ENCODE measurements around the gene ADGRG3.

ADGRG3 gene

GRCh38 chr16:57632568-57632967, 35.5 kb upstream of the ADGRG3 start:
- DNase-seq = no peak
- H3K27ac ChIP-seq (ENCODE audit: insufficient read depth, low read length, poor library complexity, severe bottlenecking) = no peak overlapping the region
- H3K36me3 ChIP-seq (ENCODE audit: control insufficient read depth, insufficient read depth, low read length) = no peaks in the 10 kb centered on the region
- no peaks in the 10 kb centered on the region for H3K4me1 ChIP-seq (ENCODE audit: control insufficient read depth, insufficient read depth, low read length, poor library complexity, severe bottlenecking)
- no peaks in the 10 kb centered on the region for H3K9me3 ChIP-seq (ENCODE audit: control insufficient read depth, low read length)
- no peak overlapping the region for H3K4me3 ChIP-seq (ENCODE audit: insufficient read depth, low read depth, low read length, poor library complexity, severe bottlenecking)
- peaks cover 12% of the 10 kb centered on the region for H3K27me3 ChIP-seq (replicated peaks; ENCODE audit: control insufficient read depth, insufficient read depth, low read length, poor library complexity, severe bottlenecking)

DNA sequence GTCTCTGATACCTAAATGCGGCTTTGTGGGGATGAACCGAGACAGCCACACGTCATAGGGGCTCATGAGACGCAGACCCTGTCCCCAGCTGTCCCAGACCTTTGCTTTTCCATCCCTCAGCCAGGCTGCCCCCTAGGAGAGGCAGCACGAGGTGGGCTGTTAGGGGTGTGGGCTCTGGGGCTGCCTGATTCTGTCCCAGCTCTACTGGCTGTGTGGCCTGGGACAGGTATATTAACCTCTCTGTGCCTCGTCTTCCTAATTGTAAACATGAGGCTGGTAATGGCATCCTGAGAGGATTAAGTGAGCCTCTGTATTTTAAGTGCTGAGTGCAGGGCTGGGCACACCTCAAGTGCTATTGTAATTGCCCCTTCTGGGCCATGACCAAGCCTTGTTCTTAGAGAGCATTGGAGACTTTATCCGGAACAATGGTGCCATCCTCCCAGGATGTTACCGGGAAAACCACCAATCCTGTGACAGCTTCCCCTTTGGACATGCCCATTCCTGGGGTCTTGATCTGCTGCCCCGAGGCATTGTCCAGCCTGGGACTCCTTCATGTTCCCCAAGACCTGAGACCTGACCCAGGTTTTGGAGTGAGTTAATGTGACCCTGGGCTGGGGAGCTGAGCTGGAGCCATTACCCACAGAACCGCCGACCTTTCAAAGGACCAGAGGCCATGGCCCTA, 34.6 kb upstream of the ADGRG3 start:
- DNase-seq = no peak
- no peak overlapping the region for H3K4me3 ChIP-seq (ENCODE audit: insufficient read depth, low read depth, low read length, poor library complexity, severe bottlenecking)
- no peaks in the 10 kb centered on the region for H3K36me3 ChIP-seq (ENCODE audit: control insufficient read depth, insufficient read depth, low read length)
- peaks cover 12% of the 10 kb centered on the region for H3K27me3 ChIP-seq (replicated peaks; ENCODE audit: control insufficient read depth, insufficient read depth, low read length, poor library complexity, severe bottlenecking)
- H3K9me3 ChIP-seq (ENCODE audit: control insufficient read depth, low read length) = no peaks in the 10 kb centered on the region
- no peaks in the 10 kb centered on the region for H3K4me1 ChIP-seq (ENCODE audit: control insufficient read depth, insufficient read depth, low read length, poor library complexity, severe bottlenecking)
- no peak overlapping the region for H3K27ac ChIP-seq (ENCODE audit: insufficient read depth, low read length, poor library complexity, severe bottlenecking)

- DNase-seq = no peak
- no peaks in the 10 kb centered on the region for H3K36me3 ChIP-seq (ENCODE audit: control insufficient read depth, insufficient read depth, low read length)
- no peaks in the 10 kb centered on the region for H3K9me3 ChIP-seq (ENCODE audit: control insufficient read depth, low read length)
- H3K4me1 ChIP-seq (ENCODE audit: control insufficient read depth, insufficient read depth, low read length, poor library complexity, severe bottlenecking) = no peaks in the 10 kb centered on the region
- no peak overlapping the region for H3K4me3 ChIP-seq (ENCODE audit: insufficient read depth, low read depth, low read length, poor library complexity, severe bottlenecking)
- no peak overlapping the region for H3K27ac ChIP-seq (ENCODE audit: insufficient read depth, low read length, poor library complexity, severe bottlenecking)
- peaks cover 9% of the 10 kb centered on the region for H3K27me3 ChIP-seq (replicated peaks; ENCODE audit: control insufficient read depth, insufficient read depth, low read length, poor library complexity, severe bottlenecking)
Measured at GRCh38 chr16:57634171-57634570, 33.9 kb upstream of the ADGRG3 start.

DNA sequence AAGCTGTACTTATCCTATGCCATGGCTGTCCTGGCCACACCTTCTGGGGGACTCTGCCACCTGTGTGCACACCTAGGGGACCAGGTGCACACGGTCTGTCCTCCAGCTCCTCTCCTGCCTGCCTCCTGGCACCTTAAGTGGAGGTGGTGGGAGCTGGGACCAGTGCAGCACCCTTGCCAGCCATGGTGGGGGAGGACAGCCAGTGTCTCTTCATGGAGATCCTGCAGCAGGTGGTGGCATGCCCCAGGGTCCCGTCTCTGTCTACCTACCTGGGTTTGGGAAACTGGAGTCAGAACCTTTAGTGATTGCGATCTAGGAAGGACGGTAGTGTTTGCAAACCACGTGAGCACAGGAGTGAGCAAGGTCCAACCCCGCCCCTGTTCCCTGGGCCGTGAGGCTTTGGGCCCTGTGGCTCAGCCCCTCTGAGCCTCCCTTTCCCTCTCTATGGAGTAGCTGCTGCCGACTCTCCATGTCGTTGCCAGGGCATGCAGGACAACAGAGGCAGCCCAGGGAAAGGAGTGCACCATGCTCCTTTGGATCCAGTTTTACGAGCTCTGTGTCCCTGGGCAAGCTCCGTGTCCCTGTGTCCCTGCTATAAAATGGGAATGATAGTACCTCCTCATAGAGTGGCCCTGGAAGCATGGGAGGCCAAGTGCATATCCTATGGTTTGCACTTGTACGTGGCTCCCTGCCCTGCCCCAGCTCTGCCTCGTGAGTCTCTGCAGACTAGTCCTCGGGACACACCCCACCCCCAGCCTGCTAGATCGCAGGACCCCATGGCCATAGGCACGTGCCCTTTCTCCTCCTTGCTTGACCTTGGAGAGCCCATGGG, 32.6 kb upstream of the ADGRG3 start:
- H3K4me3 ChIP-seq (ENCODE audit: insufficient read depth, low read depth, low read length, poor library complexity, severe bottlenecking) = no peak overlapping the region
- no peaks in the 10 kb centered on the region for H3K27me3 ChIP-seq (replicated peaks; ENCODE audit: control insufficient read depth, insufficient read depth, low read length, poor library complexity, severe bottlenecking)
- H3K9me3 ChIP-seq (ENCODE audit: control insufficient read depth, low read length) = no peaks in the 10 kb centered on the region
- no peaks in the 10 kb centered on the region for H3K36me3 ChIP-seq (ENCODE audit: control insufficient read depth, insufficient read depth, low read length)
- no peaks in the 10 kb centered on the region for H3K4me1 ChIP-seq (ENCODE audit: control insufficient read depth, insufficient read depth, low read length, poor library complexity, severe bottlenecking)
- DNase-seq = no peak
- no peak overlapping the region for H3K27ac ChIP-seq (ENCODE audit: insufficient read depth, low read length, poor library complexity, severe bottlenecking)

- H3K4me3 ChIP-seq (ENCODE audit: insufficient read depth, low read depth, low read length, poor library complexity, severe bottlenecking) = no peak overlapping the region
- H3K4me1 ChIP-seq (ENCODE audit: control insufficient read depth, insufficient read depth, low read length, poor library complexity, severe bottlenecking) = no peaks in the 10 kb centered on the region
- H3K9me3 ChIP-seq (ENCODE audit: control insufficient read depth, low read length) = no peaks in the 10 kb centered on the region
- no peaks in the 10 kb centered on the region for H3K36me3 ChIP-seq (ENCODE audit: control insufficient read depth, insufficient read depth, low read length)
- no peak for DNase-seq
- H3K27me3 ChIP-seq (replicated peaks; ENCODE audit: control insufficient read depth, insufficient read depth, low read length, poor library complexity, severe bottlenecking) = no peaks in the 10 kb centered on the region
- H3K27ac ChIP-seq (ENCODE audit: insufficient read depth, low read length, poor library complexity, severe bottlenecking) = no peak overlapping the region
Measured at GRCh38 chr16:57636184-57636583, 31.9 kb upstream of the ADGRG3 start.

DNA sequence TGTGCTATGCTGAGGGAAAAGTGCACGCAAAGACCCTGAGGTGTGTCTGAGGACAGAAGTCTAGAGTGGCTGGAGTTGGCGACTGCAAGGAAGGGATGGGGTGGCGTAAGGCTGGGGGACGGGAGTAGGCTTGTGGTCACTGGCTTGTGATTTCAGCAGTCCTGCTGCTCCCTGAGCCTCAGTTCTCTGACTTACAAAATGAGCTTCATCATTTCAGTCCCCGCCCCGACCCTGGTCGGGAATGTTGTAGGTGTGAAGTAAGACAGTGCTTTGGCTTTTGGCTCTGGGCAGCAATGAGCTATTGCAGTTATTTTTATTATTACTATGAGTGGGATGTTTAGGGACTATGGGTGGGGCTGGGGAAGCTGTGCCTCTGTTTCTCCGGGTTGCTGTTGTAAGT, 31.1 kb upstream of the ADGRG3 start:
- H3K9me3 ChIP-seq (ENCODE audit: control insufficient read depth, low read length) = no peaks in the 10 kb centered on the region
- H3K36me3 ChIP-seq (ENCODE audit: control insufficient read depth, insufficient read depth, low read length) = no peaks in the 10 kb centered on the region
- H3K4me3 ChIP-seq (ENCODE audit: insufficient read depth, low read depth, low read length, poor library complexity, severe bottlenecking) = no peak overlapping the region
- DNase-seq = no peak
- no peak overlapping the region for H3K27ac ChIP-seq (ENCODE audit: insufficient read depth, low read length, poor library complexity, severe bottlenecking)
- no peaks in the 10 kb centered on the region for H3K4me1 ChIP-seq (ENCODE audit: control insufficient read depth, insufficient read depth, low read length, poor library complexity, severe bottlenecking)
- H3K27me3 ChIP-seq (replicated peaks; ENCODE audit: control insufficient read depth, insufficient read depth, low read length, poor library complexity, severe bottlenecking) = no peaks in the 10 kb centered on the region

DNA sequence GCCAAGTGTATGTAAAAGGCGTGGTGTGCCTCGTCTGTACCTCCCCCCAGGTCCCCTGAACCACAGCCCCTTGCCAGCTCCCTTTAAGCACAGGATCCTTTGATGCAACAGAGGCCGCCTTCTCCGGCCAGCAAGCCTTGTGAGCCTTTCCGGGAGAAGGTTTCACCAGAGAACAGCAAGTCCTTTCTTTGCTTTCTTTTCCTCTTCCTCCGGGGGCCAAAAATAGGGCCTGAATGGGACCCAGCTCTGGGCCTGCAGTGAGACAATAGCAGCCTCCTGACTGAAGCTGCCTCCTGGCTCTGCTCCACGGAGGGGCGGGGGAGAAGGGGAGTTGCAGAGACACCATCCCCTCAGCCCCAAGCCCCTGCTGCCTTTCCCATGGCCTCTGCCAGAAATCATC, 30.7 kb upstream of the ADGRG3 start:
- H3K4me1 ChIP-seq (ENCODE audit: control insufficient read depth, insufficient read depth, low read length, poor library complexity, severe bottlenecking) = no peaks in the 10 kb centered on the region
- DNase-seq = no peak
- H3K9me3 ChIP-seq (ENCODE audit: control insufficient read depth, low read length) = no peaks in the 10 kb centered on the region
- H3K27me3 ChIP-seq (replicated peaks; ENCODE audit: control insufficient read depth, insufficient read depth, low read length, poor library complexity, severe bottlenecking) = no peaks in the 10 kb centered on the region
- H3K36me3 ChIP-seq (ENCODE audit: control insufficient read depth, insufficient read depth, low read length) = no peaks in the 10 kb centered on the region
- H3K4me3 ChIP-seq (ENCODE audit: insufficient read depth, low read depth, low read length, poor library complexity, severe bottlenecking) = no peak overlapping the region
- H3K27ac ChIP-seq (ENCODE audit: insufficient read depth, low read length, poor library complexity, severe bottlenecking) = no peak overlapping the region

GRCh38 chr16:57637965-57638364, 30.1 kb upstream of the ADGRG3 start:
- no peak overlapping the region for H3K27ac ChIP-seq (ENCODE audit: insufficient read depth, low read length, poor library complexity, severe bottlenecking)
- H3K4me3 ChIP-seq (ENCODE audit: insufficient read depth, low read depth, low read length, poor library complexity, severe bottlenecking) = no peak overlapping the region
- no peaks in the 10 kb centered on the region for H3K4me1 ChIP-seq (ENCODE audit: control insufficient read depth, insufficient read depth, low read length, poor library complexity, severe bottlenecking)
- no peaks in the 10 kb centered on the region for H3K27me3 ChIP-seq (replicated peaks; ENCODE audit: control insufficient read depth, insufficient read depth, low read length, poor library complexity, severe bottlenecking)
- no peaks in the 10 kb centered on the region for H3K9me3 ChIP-seq (ENCODE audit: control insufficient read depth, low read length)
- DNase-seq = no peak
- H3K36me3 ChIP-seq (ENCODE audit: control insufficient read depth, insufficient read depth, low read length) = no peaks in the 10 kb centered on the region

DNA sequence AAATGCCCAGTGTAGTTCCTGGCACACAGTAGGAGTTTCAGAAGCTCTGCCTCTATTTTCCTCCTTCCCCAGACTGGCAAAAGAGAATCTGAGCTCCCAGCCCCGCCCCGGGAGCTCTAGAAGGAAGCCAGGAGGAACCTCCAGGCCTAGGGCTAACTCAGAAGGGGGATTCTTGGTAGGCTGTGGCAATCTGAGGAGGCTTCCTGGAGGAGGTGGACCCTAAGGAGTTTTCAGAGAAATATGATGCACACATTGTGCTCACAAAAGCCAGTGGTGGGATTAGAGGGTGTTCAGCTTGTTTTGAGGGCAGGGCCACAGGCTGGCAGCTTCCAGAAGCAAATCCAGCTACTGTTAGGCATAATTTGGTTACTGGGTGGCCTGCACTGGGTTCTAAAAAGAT, 29.7 kb upstream of the ADGRG3 start:
- H3K27me3 ChIP-seq (replicated peaks; ENCODE audit: control insufficient read depth, insufficient read depth, low read length, poor library complexity, severe bottlenecking) = no peaks in the 10 kb centered on the region
- no peaks in the 10 kb centered on the region for H3K9me3 ChIP-seq (ENCODE audit: control insufficient read depth, low read length)
- H3K4me3 ChIP-seq (ENCODE audit: insufficient read depth, low read depth, low read length, poor library complexity, severe bottlenecking) = no peak overlapping the region
- H3K36me3 ChIP-seq (ENCODE audit: control insufficient read depth, insufficient read depth, low read length) = no peaks in the 10 kb centered on the region
- DNase-seq = no peak
- no peaks in the 10 kb centered on the region for H3K4me1 ChIP-seq (ENCODE audit: control insufficient read depth, insufficient read depth, low read length, poor library complexity, severe bottlenecking)
- no peak overlapping the region for H3K27ac ChIP-seq (ENCODE audit: insufficient read depth, low read length, poor library complexity, severe bottlenecking)

DNA sequence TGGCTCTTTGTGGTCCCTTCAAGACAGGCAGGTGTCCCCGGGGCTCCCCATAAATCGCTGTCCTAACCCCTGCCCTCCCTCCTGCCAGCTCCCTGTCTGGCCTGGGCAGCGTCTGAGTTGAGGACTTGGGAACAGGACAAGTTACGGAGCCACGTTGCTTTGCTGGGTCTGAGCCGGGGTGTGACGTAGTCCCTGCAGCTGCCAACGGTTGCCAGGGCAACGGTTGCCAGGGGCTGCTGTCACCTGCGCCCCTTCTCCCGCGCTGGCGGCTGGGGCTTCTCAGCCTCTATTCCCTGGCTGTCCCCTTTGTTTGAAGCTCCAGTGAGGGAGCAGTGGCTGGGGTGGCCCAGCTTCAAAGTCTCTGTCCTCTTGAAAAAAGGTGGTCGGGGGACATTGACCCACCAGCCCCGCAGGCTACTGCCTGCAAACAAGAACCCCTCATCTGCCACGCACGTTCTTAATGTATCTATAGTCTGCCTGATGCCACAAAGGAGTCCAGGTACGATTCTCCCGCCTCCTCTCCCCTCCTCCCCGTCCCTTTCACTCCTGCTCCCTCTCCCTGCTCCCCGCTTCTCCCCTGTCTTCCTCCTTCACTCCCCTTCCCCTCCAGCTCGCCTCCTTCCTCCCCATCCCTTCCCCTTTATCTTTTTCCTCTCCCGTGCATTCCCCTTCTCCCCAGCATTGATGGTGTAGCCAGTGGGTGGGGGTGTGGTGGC, 28.8 kb upstream of the ADGRG3 start:
- Histone ChIP-seq H3K4me1 (ENCODE audit: control insufficient read depth, insufficient read depth, low read length, poor library complexity, severe bottlenecking) (no peaks in the 10 kb centered on the region), H3K9me3 (ENCODE audit: control insufficient read depth, low read length) (no peaks in the 10 kb centered on the region), H3K27ac (ENCODE audit: insufficient read depth, low read length, poor library complexity, severe bottlenecking) (no peak overlapping the region), H3K36me3 (ENCODE audit: control insufficient read depth, insufficient read depth, low read length) (no peaks in the 10 kb centered on the region), H3K27me3 (replicated peaks; ENCODE audit: control insufficient read depth, insufficient read depth, low read length, poor library complexity, severe bottlenecking) (no peaks in the 10 kb centered on the region), H3K4me3 (ENCODE audit: insufficient read depth, low read depth, low read length, poor library complexity, severe bottlenecking) (no peak overlapping the region)
- no peak for DNase-seq
